Bronchial epithelial cell (primary cell): ENCODE data around the gene LRRC4C. TPM values are rescaled to one million over a fixed set of nuclear protein-coding genes. Genes with fewer than 3 reads are reported as not detected.

Experiments used
- DNase-seq: peaks from one replicate; pipeline ENCODE4 v3.0.0-alpha.2; 2010; ENCODE audit warnings: low read depth
- FAIRE-seq: peaks from 2 replicates; lab custom pipeline; 2011; peaks lifted over from hg19 to GRCh38; lab: Jason Lieb, UNC
- H3K27me3 ChIP-seq: 2 replicates; pipeline ENCODE4 v1.5.1; 2011; ENCODE audit warnings: low read length; ENCODE audit not compliant: control insufficient read depth, insufficient read depth
- H3K36me3 ChIP-seq: 2 replicates; pipeline ENCODE4 v1.5.1; 2011; ENCODE audit warnings: low read length; ENCODE audit not compliant: control insufficient read depth, insufficient read depth
- H3K4me3 ChIP-seq: 2 replicates; pipeline ENCODE4 v1.5.1; 2011; ENCODE audit warnings: mild to moderate bottlenecking, low read depth, low read length, control low read depth
- total RNA-seq: library from RNA; depleted of rRNA; stranded (reverse); fragments of >200 nt; gene quantifications from 2 replicates; pipeline ENCODE4 v1.2.1, GENCODE V29; 2014
- TF ChIP-seq, protein P1 (sequence below): IDR thresholded peaks from 2 replicates; pipeline ENCODE4 v1.5.1; 2011; ENCODE audit warnings: mild to moderate bottlenecking, moderate library complexity, low read length, control low read depth, inconsistent platforms; ENCODE audit not compliant: insufficient read depth, severe bottlenecking

The LRRC4C gene
- total RNA-seq, 1 donor from 2014 or later: not detected

DNA sequence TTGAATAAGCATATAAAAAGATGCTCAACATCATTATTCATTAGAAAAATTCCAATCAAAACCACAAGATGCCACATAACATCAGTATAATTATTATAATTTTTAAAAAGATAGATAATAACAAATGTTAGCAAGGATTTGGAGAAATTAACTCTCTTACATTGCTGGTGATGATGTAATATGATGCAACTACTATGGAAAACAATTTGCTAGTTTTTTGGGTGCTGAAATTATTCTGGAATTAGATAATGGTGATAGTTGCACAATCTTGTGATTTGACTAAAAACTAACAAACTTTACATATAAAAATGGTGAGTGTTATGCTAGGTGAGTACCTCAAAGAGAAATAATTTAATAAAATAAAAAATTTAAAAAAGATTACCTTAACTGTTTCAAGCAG lies 412.2 kb downstream of the LRRC4C start:
- Histone ChIP-seq H3K27me3 (no peaks in the 10 kb centered on the region), H3K36me3 (no peaks in the 10 kb centered on the region), H3K4me3 (no peak overlapping the region)
- DNase-seq (no peak), FAIRE-seq (no peak)
- TF ChIP-seq, protein P1, sequence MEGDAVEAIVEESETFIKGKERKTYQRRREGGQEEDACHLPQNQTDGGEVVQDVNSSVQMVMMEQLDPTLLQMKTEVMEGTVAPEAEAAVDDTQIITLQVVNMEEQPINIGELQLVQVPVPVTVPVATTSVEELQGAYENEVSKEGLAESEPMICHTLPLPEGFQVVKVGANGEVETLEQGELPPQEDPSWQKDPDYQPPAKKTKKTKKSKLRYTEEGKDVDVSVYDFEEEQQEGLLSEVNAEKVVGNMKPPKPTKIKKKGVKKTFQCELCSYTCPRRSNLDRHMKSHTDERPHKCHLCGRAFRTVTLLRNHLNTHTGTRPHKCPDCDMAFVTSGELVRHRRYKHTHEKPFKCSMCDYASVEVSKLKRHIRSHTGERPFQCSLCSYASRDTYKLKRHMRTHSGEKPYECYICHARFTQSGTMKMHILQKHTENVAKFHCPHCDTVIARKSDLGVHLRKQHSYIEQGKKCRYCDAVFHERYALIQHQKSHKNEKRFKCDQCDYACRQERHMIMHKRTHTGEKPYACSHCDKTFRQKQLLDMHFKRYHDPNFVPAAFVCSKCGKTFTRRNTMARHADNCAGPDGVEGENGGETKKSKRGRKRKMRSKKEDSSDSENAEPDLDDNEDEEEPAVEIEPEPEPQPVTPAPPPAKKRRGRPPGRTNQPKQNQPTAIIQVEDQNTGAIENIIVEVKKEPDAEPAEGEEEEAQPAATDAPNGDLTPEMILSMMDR: no peak

DNA sequence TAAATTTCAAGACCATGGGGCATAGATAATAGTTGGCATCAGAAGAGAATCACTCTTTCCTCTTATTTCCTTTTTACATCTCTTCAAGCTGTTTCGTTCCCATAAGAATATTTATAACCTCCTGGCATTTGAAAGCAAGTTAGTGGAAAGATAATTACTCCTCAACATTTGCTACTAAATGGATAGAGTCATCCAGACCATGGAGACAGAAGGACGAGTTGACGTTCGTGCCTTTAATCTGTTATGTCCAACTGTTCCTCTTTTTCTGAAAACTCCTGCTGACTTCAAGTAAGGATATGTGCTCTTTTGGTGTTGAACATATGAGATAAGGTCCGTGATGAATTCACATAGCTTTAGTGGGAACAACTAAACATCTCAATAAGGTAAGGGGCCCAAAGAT lies 414.2 kb downstream of the LRRC4C start:
- TF ChIP-seq, protein P1: no peak
- H3K27me3 ChIP-seq: no peaks in the 10 kb centered on the region
- H3K36me3 ChIP-seq: no peaks in the 10 kb centered on the region
- no peak overlapping the region for H3K4me3 ChIP-seq
- DNase-seq (no peak), FAIRE-seq (no peak)

DNA sequence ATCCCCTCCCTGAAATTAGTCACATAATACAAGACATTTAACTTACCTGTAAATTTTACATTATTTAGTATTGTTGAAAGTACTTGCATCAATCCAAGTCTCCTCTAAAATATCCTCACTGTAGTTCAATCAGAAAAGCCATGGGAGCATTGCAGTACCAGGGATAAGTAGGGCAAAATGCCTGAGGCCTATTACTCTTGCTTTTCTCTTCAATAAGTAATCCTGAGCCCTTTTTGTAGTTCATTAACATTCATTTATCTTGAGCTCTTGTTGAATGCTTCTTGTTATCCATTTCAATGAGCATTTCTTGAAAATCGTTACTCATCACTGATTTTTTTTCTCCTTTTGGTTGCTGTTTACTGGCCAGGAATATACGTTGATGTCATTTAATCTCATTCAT lies 414.7 kb downstream of the LRRC4C start:
- no peak overlapping the region for H3K4me3 ChIP-seq
- FAIRE-seq (no peak), DNase-seq (no peak)
- no peaks in the 10 kb centered on the region for H3K36me3 ChIP-seq
- TF ChIP-seq, protein P1: no peak
- no peaks in the 10 kb centered on the region for H3K27me3 ChIP-seq

DNA sequence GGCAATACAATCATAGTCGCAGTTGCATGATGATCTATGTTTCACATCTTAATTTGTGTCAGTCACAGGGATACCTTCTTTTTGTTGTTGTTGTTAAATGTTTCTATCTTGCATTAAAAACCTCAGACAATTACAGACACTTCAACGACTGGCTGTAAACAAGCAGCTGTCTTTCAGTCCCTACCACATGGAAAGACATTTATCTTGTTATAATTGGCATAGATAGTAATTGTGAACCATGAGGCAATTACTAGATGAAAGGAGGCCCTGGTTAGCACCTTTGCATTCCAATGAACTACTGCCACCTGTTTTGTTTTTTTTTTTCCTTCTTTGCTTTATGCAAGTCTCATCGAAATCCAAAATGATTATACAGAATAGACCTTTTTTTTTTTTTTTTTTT lies 416.8 kb downstream of the LRRC4C start:
- no peak for FAIRE-seq
- TF ChIP-seq, protein P1: no peak

DNA sequence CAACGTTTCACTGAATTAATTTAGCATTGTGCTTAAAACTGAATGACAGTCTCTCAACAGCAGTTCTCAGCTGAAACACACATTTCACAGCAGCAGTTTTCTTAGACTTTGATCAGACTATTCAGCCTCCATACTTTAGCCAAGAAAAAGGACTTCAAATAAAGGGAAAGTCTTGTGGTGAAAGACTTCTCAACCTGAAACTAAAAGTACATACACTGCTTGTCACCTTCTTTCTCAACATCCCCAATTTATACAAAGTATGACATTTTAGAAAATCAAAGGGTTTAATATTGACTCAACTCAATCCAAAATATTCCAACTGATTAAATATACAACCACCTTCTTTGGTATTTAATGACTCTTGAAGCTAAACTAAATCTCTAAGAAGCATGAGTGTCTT lies 419.0 kb downstream of the LRRC4C start:
- FAIRE-seq (no peak), DNase-seq (no peak)
- H3K27me3 ChIP-seq: no peaks in the 10 kb centered on the region
- H3K4me3 ChIP-seq: no peak overlapping the region
- TF ChIP-seq, protein P1: no peak
- no peaks in the 10 kb centered on the region for H3K36me3 ChIP-seq

More for the DNA sequence above, 416.8 kb downstream of the LRRC4C start:
- DNase-seq: no peak
- H3K4me3 ChIP-seq: no peak overlapping the region
- no peaks in the 10 kb centered on the region for H3K36me3 ChIP-seq
- H3K27me3 ChIP-seq: no peaks in the 10 kb centered on the region

DNA sequence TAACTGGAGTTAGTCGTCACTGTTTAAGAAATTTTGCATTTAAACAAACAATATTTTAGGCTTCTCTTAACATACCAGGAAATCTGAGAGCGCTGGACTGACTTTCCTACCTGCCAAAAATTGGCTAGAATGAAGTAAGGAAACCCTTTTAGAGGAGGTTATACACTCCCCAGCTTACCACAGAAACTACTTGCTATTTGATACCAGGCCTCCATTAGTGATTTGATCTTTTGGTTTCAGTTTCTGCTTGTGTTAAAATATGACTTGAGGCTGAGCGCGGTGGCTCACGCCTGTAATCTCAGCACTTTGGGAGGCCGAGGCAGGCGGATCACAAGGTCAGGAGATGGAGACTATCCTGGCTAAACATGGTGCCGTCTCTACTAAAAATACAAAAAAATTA lies 419.9 kb downstream of the LRRC4C start:
- Histone ChIP-seq H3K36me3 (no peaks in the 10 kb centered on the region), H3K27me3 (no peaks in the 10 kb centered on the region), H3K4me3 (no peak overlapping the region)
- DNase-seq (no peak), FAIRE-seq (no peak)
- TF ChIP-seq, protein P1: no peak
